Measurements from ENCODE around the gene RBM4B. TPM values are rescaled to one million over a fixed set of nuclear protein-coding genes. Genes with fewer than 3 reads are reported as not detected.

Gene RBM4B
- total RNA-seq, 1 experiment from 2014 or later, result 14.1 TPM

- no peak for TF ChIP-seq ZNF425 (CRISPR knock-in tag; conservative IDR thresholded peaks at IDR 0.05)
- no peak for TF ChIP-seq MYBL2 (CRISPR knock-in tag; IDR thresholded peaks at IDR 0.05)
- no peak for TF ChIP-seq FOXP4 (CRISPR knock-in tag; IDR thresholded peaks at IDR 0.05)
Measured at GRCh38 chr11:66670816-66671215, 6.9 kb downstream of the RBM4B start (continued).

GRCh38 chr11:66665369-66665768 lies 12.3 kb downstream of the RBM4B start:
- Mint-ChIP-seq H3K36me3 (peaks cover 47% of the 10 kb centered on the region), H3K9me3 (no peaks in the 10 kb centered on the region), H3K4me1 (0 out of 2 replicates have a peak, but pooled peaks cover 2% of the 10 kb centered on the region), H3K27me3 (ENCODE audit: low read depth) (no peaks in the 10 kb centered on the region), H3K27ac (no peak overlapping the region), H3K4me3 (no peak overlapping the region)
- DNase-seq (ENCODE audit: low spot score) (no peak), ATAC-seq (no peak)
- CTCF ChIA-PET, result no interaction called here
- TF ChIP-seq GTF2I (CRISPR knock-in tag; conservative IDR thresholded peaks at IDR 0.05) (no peak), RELA (CRISPR knock-in tag; IDR thresholded peaks at IDR 0.05; ENCODE audit: borderline replicate concordance) (no peak), NFYB (CRISPR knock-in tag; conservative IDR thresholded peaks at IDR 0.05; ENCODE audit: low read depth) (no peak), ZNF219 (CRISPR knock-in tag; IDR thresholded peaks at IDR 0.05; ENCODE audit: borderline replicate concordance) (no peak), USF1 (CRISPR knock-in tag; IDR thresholded peaks at IDR 0.05) (no peak), SP1 (CRISPR knock-in tag; conservative IDR thresholded peaks at IDR 0.05) (no peak), ZNF281 (CRISPR knock-in tag; IDR thresholded peaks at IDR 0.05) (no peak), CREM (CRISPR knock-in tag; IDR thresholded peaks at IDR 0.05) (no peak), AR (CRISPR knock-in tag; IDR thresholded peaks at IDR 0.05) (no peak), MYBL2 (CRISPR knock-in tag; IDR thresholded peaks at IDR 0.05) (no peak), E2F1 (CRISPR knock-in tag; IDR thresholded peaks at IDR 0.05) (no peak), PRRX2 (CRISPR knock-in tag; IDR thresholded peaks at IDR 0.05) (no peak), SOX15 (CRISPR knock-in tag; IDR thresholded peaks at IDR 0.05) (no peak), USF2 (CRISPR knock-in tag; IDR thresholded peaks at IDR 0.05) (no peak), PREB (CRISPR knock-in tag; IDR thresholded peaks at IDR 0.05; ENCODE audit: borderline replicate concordance) (no peak), SMAD4 (CRISPR knock-in tag; IDR thresholded peaks at IDR 0.05) (no peak)
- POLR2A ChIA-PET, result no interaction called here

Measured in WTC11 (cell line).